Epithelial cell of esophagus (primary cell): Measurements from ENCODE around the gene BDKRB1.
A peak's percentile ranks its signal among the peaks of the same experiment; 100 is the strongest.

Experiments
- DNase-seq: peaks from one replicate; pipeline ENCODE4 v3.0.0; 2010; ENCODE audit warnings: low read depth
- H3K4me3 ChIP-seq: 2 replicates; pipeline ENCODE4 v1.5.1; 2011; ENCODE audit warnings: mild to moderate bottlenecking, low read length, control low read depth
- CTCF ChIP-seq: IDR thresholded peaks from 2 replicates; pipeline ENCODE4 v1.5.1; 2011; ENCODE audit warnings: low read depth, mild to moderate bottlenecking, low read length, control low read depth, inconsistent platforms; ENCODE audit not compliant: insufficient read depth; ENCODE audit errors: missing control alignments

The BDKRB1 gene

GRCh38 chr14:96268431-96269358, 12.7 kb downstream of the BDKRB1 start:
- TF ChIP-seq CTCF = no peak
- no peak overlapping the region for H3K4me3 ChIP-seq
- peak; percentile 96 for DNase-seq

GRCh38 chr14:96269359-96269710, 13.3 kb downstream of the BDKRB1 start:
- DNase-seq = no peak
- H3K4me3 ChIP-seq = no peak overlapping the region
- no peak for TF ChIP-seq CTCF

- TF ChIP-seq CTCF = no peak
- H3K4me3 ChIP-seq = no peak overlapping the region
- no peak for DNase-seq
Observed at GRCh38 chr14:96270565-96271420, 14.8 kb downstream of the BDKRB1 start.

GRCh38 chr14:96271421-96271762, 15.4 kb downstream of the BDKRB1 start:
- TF ChIP-seq CTCF = no peak
- no peak overlapping the region for H3K4me3 ChIP-seq
- DNase-seq = peak; percentile 96

- TF ChIP-seq CTCF = no peak
- H3K4me3 ChIP-seq = no peak overlapping the region
- no peak for DNase-seq
Observed at GRCh38 chr14:96272777-96273473, 16.9 kb downstream of the BDKRB1 start.

- DNase-seq = no peak
- H3K4me3 ChIP-seq = no peak overlapping the region
- TF ChIP-seq CTCF = no peak
Observed at GRCh38 chr14:96273629-96274028, 17.6 kb downstream of the BDKRB1 start.
